ENCODE results near the gene GABPA.
"Not testable (repeated sequence)": the region's sequence is repeated elsewhere in the genome, so short reads cannot be mapped to it uniquely, and the experiment has no call there.

GRCh38 chr21:25714066-25714465 lies 20.7 kb upstream of the GABPA start:
- not testable (repeated sequence) for TF ChIP-seq SP1 (IDR thresholded peaks at IDR 0.05); YY1 (IDR thresholded peaks at IDR 0.05); RAD21 (IDR thresholded peaks at IDR 0.05); EGR1 (IDR thresholded peaks at IDR 0.05; ENCODE audit: low read depth in 2 of 2); FOXA1 (IDR thresholded peaks at IDR 0.05); ATF3 (IDR thresholded peaks at IDR 0.05); FOXA2 (IDR thresholded peaks at IDR 0.05); JUND (IDR thresholded peaks at IDR 0.05); GABPA (IDR thresholded peaks at IDR 0.05 in 1 of 2, conservative IDR thresholded peaks at IDR 0.05 in 1 of 2)
- TF ChIP-seq, protein P1, sequence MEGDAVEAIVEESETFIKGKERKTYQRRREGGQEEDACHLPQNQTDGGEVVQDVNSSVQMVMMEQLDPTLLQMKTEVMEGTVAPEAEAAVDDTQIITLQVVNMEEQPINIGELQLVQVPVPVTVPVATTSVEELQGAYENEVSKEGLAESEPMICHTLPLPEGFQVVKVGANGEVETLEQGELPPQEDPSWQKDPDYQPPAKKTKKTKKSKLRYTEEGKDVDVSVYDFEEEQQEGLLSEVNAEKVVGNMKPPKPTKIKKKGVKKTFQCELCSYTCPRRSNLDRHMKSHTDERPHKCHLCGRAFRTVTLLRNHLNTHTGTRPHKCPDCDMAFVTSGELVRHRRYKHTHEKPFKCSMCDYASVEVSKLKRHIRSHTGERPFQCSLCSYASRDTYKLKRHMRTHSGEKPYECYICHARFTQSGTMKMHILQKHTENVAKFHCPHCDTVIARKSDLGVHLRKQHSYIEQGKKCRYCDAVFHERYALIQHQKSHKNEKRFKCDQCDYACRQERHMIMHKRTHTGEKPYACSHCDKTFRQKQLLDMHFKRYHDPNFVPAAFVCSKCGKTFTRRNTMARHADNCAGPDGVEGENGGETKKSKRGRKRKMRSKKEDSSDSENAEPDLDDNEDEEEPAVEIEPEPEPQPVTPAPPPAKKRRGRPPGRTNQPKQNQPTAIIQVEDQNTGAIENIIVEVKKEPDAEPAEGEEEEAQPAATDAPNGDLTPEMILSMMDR (IDR thresholded peaks at IDR 0.05; ENCODE audit: low read depth, low read length, missing input control), result not testable (repeated sequence)
- TF ChIP-seq, protein P2, sequence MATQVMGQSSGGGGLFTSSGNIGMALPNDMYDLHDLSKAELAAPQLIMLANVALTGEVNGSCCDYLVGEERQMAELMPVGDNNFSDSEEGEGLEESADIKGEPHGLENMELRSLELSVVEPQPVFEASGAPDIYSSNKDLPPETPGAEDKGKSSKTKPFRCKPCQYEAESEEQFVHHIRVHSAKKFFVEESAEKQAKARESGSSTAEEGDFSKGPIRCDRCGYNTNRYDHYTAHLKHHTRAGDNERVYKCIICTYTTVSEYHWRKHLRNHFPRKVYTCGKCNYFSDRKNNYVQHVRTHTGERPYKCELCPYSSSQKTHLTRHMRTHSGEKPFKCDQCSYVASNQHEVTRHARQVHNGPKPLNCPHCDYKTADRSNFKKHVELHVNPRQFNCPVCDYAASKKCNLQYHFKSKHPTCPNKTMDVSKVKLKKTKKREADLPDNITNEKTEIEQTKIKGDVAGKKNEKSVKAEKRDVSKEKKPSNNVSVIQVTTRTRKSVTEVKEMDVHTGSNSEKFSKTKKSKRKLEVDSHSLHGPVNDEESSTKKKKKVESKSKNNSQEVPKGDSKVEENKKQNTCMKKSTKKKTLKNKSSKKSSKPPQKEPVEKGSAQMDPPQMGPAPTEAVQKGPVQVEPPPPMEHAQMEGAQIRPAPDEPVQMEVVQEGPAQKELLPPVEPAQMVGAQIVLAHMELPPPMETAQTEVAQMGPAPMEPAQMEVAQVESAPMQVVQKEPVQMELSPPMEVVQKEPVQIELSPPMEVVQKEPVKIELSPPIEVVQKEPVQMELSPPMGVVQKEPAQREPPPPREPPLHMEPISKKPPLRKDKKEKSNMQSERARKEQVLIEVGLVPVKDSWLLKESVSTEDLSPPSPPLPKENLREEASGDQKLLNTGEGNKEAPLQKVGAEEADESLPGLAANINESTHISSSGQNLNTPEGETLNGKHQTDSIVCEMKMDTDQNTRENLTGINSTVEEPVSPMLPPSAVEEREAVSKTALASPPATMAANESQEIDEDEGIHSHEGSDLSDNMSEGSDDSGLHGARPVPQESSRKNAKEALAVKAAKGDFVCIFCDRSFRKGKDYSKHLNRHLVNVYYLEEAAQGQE (IDR thresholded peaks at IDR 0.05), result not testable (repeated sequence)
- TF ChIP-seq, protein P3, sequence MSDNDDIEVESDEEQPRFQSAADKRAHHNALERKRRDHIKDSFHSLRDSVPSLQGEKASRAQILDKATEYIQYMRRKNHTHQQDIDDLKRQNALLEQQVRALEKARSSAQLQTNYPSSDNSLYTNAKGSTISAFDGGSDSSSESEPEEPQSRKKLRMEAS (IDR thresholded peaks at IDR 0.05), result not testable (repeated sequence)
- TF ChIP-seq, protein P4, sequence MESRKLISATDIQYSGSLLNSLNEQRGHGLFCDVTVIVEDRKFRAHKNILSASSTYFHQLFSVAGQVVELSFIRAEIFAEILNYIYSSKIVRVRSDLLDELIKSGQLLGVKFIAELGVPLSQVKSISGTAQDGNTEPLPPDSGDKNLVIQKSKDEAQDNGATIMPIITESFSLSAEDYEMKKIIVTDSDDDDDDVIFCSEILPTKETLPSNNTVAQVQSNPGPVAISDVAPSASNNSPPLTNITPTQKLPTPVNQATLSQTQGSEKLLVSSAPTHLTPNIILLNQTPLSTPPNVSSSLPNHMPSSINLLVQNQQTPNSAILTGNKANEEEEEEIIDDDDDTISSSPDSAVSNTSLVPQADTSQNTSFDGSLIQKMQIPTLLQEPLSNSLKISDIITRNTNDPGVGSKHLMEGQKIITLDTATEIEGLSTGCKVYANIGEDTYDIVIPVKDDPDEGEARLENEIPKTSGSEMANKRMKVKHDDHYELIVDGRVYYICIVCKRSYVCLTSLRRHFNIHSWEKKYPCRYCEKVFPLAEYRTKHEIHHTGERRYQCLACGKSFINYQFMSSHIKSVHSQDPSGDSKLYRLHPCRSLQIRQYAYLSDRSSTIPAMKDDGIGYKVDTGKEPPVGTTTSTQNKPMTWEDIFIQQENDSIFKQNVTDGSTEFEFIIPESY (IDR thresholded peaks at IDR 0.05), result not testable (repeated sequence)

All from liver (tissue), 3 donors.